ENCODE measurements around the gene VSIG10. TPM values are rescaled to one million over a fixed set of nuclear protein-coding genes. Genes with fewer than 3 reads are reported as not detected.

VSIG10 gene
- total RNA-seq, 2 donors from 2014 or later: 60.0 to 69.0 TPM

DNA sequence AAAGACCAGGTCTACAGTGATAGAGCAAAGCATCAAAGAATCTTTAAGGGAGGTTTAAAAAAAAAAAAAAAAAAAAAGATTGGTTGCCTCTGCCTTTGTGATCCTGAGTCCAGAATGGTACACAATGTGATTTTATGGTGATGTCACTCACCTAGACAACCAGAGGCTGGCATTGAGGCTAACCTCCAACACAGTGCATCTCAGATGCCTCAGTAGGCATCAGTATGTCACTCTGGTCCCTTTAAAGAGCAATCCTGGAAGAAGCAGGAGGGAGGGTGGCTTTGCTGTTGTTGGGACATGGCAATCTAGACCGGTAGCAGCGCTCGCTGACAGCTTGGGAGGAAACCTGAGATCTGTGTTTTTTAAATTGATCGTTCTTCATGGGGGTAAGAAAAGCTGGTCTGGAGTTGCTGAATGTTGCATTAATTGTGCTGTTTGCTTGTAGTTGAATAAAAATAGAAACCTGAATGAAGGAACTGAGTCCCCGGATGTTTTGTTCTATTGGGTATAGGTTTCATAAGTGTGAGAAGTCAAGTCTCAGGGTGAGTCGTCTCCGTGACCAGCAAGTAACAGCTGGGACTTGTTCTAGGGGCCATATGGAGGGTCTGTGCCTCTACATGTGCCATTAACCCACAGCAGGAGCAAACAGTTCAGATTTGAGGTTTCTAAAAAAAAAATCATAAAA is 41.4 kb upstream of the VSIG10 start:
- Histone ChIP-seq H3K36me3 (no peaks in the 10 kb centered on the region), H3K4me3 (no peak overlapping the region), H3K27me3 (no peaks in the 10 kb centered on the region), H3K27ac (no peak overlapping the region), H3K9ac (ENCODE audit: low read depth in 2 of 2, low read length in 2 of 2) (no peak overlapping the region), H3K4me1 (no peaks in the 10 kb centered on the region), H3K9me3 (no peaks in the 10 kb centered on the region)
- DNase-seq: no peak
- intact Hi-C loops (cut with DNase I): no loop called here
- TF ChIP-seq, protein P1, sequence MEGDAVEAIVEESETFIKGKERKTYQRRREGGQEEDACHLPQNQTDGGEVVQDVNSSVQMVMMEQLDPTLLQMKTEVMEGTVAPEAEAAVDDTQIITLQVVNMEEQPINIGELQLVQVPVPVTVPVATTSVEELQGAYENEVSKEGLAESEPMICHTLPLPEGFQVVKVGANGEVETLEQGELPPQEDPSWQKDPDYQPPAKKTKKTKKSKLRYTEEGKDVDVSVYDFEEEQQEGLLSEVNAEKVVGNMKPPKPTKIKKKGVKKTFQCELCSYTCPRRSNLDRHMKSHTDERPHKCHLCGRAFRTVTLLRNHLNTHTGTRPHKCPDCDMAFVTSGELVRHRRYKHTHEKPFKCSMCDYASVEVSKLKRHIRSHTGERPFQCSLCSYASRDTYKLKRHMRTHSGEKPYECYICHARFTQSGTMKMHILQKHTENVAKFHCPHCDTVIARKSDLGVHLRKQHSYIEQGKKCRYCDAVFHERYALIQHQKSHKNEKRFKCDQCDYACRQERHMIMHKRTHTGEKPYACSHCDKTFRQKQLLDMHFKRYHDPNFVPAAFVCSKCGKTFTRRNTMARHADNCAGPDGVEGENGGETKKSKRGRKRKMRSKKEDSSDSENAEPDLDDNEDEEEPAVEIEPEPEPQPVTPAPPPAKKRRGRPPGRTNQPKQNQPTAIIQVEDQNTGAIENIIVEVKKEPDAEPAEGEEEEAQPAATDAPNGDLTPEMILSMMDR (IDR thresholded peaks at IDR 0.05): no peak

DNA sequence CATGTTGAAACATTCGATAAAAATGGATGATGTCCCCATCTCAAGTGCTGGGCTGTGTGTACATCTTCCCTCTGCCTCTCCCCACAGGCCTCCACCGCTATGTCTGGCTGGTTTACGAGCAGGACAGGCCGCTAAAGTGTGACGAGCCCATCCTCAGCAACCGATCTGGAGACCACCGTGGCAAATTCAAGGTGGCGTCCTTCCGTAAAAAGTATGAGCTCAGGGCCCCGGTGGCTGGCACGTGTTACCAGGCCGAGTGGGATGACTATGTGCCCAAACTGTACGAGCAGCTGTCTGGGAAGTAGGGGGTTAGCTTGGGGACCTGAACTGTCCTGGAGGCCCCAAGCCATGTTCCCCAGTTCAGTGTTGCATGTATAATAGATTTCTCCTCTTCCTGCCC is 40.7 kb upstream of the VSIG10 start:
- Histone ChIP-seq H3K4me3 (no peak overlapping the region), H3K36me3 (no peaks in the 10 kb centered on the region), H3K27ac (no peak overlapping the region), H3K27me3 (no peaks in the 10 kb centered on the region), H3K4me1 (no peaks in the 10 kb centered on the region), H3K9me3 (no peaks in the 10 kb centered on the region), H3K9ac (ENCODE audit: low read depth in 2 of 2, low read length in 2 of 2) (no peak overlapping the region)
- DNase-seq: no peak
- TF ChIP-seq, protein P1 (IDR thresholded peaks at IDR 0.05): no peak
- intact Hi-C loops (cut with DNase I): no loop called here

DNA sequence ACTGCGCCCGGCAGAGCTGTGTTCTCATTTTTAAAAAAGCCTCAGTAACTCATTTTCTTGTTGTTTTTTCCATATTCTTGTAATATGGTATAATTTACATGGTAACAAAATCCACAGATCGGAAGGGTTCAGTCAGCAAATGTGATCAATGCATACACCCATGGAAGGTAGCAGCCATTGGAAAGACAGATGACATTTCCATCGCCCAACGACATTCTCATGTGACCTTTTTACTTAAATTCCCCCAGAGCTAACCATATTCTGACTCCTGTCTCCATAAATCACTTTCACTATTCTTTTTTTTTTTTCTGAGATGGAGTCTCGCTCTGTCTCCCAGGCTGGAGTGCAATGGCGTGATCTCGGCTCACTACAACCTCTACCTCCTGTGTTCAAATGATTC is 37.0 kb upstream of the VSIG10 start:
- H3K27ac ChIP-seq: no peak overlapping the region
- no peaks in the 10 kb centered on the region for H3K27me3 ChIP-seq
- intact Hi-C loops (cut with DNase I): no loop called here
- TF ChIP-seq, protein P1 (IDR thresholded peaks at IDR 0.05): no peak
- no peak for DNase-seq
- no peaks in the 10 kb centered on the region for H3K36me3 ChIP-seq
- H3K9ac ChIP-seq (ENCODE audit: low read depth in 2 of 2, low read length in 2 of 2): no peak overlapping the region
- H3K9me3 ChIP-seq: no peaks in the 10 kb centered on the region
- H3K4me3 ChIP-seq: no peak overlapping the region
- H3K4me1 ChIP-seq: no peaks in the 10 kb centered on the region

DNA sequence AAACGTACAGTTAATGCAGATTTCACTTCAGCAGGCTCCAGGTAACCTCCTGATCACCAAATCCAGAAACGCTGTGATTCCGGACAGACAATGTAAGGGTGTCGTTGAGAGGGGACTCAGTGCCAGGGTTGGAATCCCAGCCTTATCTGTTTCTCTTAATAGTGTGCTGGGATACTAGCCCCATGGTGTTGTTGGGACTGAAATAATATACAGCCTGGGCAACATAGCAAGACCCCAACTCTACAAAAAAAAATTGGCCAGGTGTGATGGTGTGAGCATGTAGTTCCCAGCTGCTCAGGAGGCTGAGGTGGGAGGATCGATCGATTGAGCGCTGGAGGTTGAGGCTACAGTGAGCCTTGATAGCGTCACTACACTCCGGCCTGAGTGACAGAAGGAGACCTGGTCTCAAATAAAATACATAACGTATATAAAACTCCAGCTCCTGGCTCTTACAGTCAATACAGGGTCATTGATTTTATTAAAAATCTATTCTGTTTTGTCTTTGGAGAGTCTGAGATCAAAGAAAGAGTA is 33.4 kb upstream of the VSIG10 start:
- Histone ChIP-seq H3K9me3 (no peaks in the 10 kb centered on the region), H3K36me3 (no peaks in the 10 kb centered on the region), H3K9ac (ENCODE audit: low read depth in 2 of 2, low read length in 2 of 2) (peak overlapping the region; percentile 73 to 89), H3K27me3 (no peaks in the 10 kb centered on the region), H3K4me1 (no peaks in the 10 kb centered on the region), H3K27ac (peak overlapping the region; percentile 71), H3K4me3 (peak overlapping the region; percentile 99)
- no peak for DNase-seq
- TF ChIP-seq, protein P1 (IDR thresholded peaks at IDR 0.05): no peak
- intact Hi-C loops (cut with DNase I): no loop called here

DNA sequence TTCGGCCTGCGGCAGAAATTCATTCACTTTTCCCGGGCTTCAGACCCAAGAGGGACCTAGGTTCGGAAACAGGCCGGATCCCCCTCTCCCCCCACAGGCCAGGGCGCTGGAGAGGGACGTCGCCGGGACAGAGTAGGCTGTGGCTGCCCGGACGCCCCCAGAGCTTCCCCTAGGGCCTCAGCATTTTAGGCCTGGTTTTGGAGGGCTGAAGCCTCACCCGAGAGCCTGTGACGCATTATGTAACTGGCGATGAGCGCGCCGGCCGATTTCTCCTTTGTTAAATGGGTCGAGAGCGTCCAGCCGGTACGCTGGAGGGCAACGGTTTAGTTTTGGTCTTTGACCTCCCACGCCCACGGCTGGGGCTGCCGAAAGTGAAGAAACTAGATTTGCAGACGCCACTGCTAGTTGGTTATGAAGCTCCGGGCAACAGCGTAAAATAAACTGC is 32.8 kb upstream of the VSIG10 start:
- Histone ChIP-seq H3K9me3 (no peaks in the 10 kb centered on the region), H3K27me3 (no peaks in the 10 kb centered on the region), H3K9ac (ENCODE audit: low read depth in 2 of 2, low read length in 2 of 2) (peak overlapping the region; percentile 73 to 89), H3K27ac (peak overlapping the region; percentile 71), H3K36me3 (no peaks in the 10 kb centered on the region), H3K4me3 (peak overlapping the region; percentile 99), H3K4me1 (no peaks in the 10 kb centered on the region)
- TF ChIP-seq, protein P1 (IDR thresholded peaks at IDR 0.05): no peak
- intact Hi-C loops (cut with DNase I): no loop called here
- DNase-seq: peak; percentile 72
